Stimulated activated CD8-positive, alpha-beta memory T cell treated with anti-CD3 and anti-CD28 coated beads, Interleukin-12 subunit alpha, Interleukin-12 subunit beta, amount 100 ng/mL, for 1 hour (primary cell): ENCODE measurements around the gene FAM156B.
"Not testable (repeated sequence)": the region's sequence is repeated elsewhere in the genome, so short reads cannot be mapped to it uniquely, and the experiment has no call there.

Experiments
- DNase-seq: peaks from one replicate; pipeline ENCODE4 v3.0.0-alpha.2; 2020; ENCODE audit warnings: low read depth

FAM156B gene

GRCh38 chrX:52896855-52897709, at the start of gene FAM156B:
Gene FAM156B, plus strand, starts transcription at chrX:52897330. Its CDS starts 9,896 bp downstream, at chrX:52907226.
- not testable (repeated sequence) for DNase-seq

- DNase-seq = no peak
Observed at GRCh38 chrX:52852110-52852860, 44.8 kb upstream of the FAM156B start.

- DNase-seq = not testable (repeated sequence)
Observed at GRCh38 chrX:52856991-52857525, 40.1 kb upstream of the FAM156B start.

GRCh38 chrX:52865343-52865998, 31.7 kb upstream of the FAM156B start:
- DNase-seq = no peak

GRCh38 chrX:52867610-52868348, 29.4 kb upstream of the FAM156B start, which contains the start of gene XAGE3:
Gene XAGE3, minus strand, starts transcription at chrX:52868083. Its CDS starts 950 bp downstream, at chrX:52867133.
- DNase-seq = no peak

GRCh38 chrX:52870046-52870445, 27.1 kb upstream of the FAM156B start:
- no peak for DNase-seq

GRCh38 chrX:52873825-52874224, 23.3 kb upstream of the FAM156B start:
- DNase-seq = not testable (repeated sequence)

- DNase-seq = no peak
Observed at GRCh38 chrX:52874661-52875060, 22.5 kb upstream of the FAM156B start.

- DNase-seq = not testable (repeated sequence)
Observed at GRCh38 chrX:52875436-52875835, 21.7 kb upstream of the FAM156B start.

- DNase-seq = not testable (repeated sequence)
Observed at GRCh38 chrX:52876386-52876785, 20.7 kb upstream of the FAM156B start.

GRCh38 chrX:52887459-52887858, 9.7 kb upstream of the FAM156B start:
- DNase-seq = not testable (repeated sequence)

GRCh38 chrX:52888090-52888489, 9.0 kb upstream of the FAM156B start:
- not testable (repeated sequence) for DNase-seq

GRCh38 chrX:52896438-52896837, 692 bp upstream of the FAM156B start:
- not testable (repeated sequence) for DNase-seq

- DNase-seq = not testable (repeated sequence)
Observed at GRCh38 chrX:52905531-52905930, 8.4 kb downstream of the FAM156B start.

- DNase-seq = not testable (repeated sequence)
Observed at GRCh38 chrX:52906072-52906471, 8.9 kb downstream of the FAM156B start.

- DNase-seq = not testable (repeated sequence)
Observed at GRCh38 chrX:52907137-52907536, 10.0 kb downstream of the FAM156B start.

GRCh38 chrX:52907900-52908299, 10.8 kb downstream of the FAM156B start:
- DNase-seq = not testable (repeated sequence)

- DNase-seq = not testable (repeated sequence)
Observed at GRCh38 chrX:52909313-52909969, 12.3 kb downstream of the FAM156B start.

GRCh38 chrX:52913681-52914080, 16.6 kb downstream of the FAM156B start:
- DNase-seq = not testable (repeated sequence)

- DNase-seq = not testable (repeated sequence)
Observed at GRCh38 chrX:52914704-52915103, 17.6 kb downstream of the FAM156B start.
